ENCODE data around the gene SLF1. TPM values are rescaled to one million over a fixed set of nuclear protein-coding genes. Genes with fewer than 3 reads are reported as not detected.

SLF1 gene
- total RNA-seq (2022; extraction: Qiagen RNA extraction): 8.2 to 9.9 TPM (median 9.0 TPM) in 5 replicates

DNA sequence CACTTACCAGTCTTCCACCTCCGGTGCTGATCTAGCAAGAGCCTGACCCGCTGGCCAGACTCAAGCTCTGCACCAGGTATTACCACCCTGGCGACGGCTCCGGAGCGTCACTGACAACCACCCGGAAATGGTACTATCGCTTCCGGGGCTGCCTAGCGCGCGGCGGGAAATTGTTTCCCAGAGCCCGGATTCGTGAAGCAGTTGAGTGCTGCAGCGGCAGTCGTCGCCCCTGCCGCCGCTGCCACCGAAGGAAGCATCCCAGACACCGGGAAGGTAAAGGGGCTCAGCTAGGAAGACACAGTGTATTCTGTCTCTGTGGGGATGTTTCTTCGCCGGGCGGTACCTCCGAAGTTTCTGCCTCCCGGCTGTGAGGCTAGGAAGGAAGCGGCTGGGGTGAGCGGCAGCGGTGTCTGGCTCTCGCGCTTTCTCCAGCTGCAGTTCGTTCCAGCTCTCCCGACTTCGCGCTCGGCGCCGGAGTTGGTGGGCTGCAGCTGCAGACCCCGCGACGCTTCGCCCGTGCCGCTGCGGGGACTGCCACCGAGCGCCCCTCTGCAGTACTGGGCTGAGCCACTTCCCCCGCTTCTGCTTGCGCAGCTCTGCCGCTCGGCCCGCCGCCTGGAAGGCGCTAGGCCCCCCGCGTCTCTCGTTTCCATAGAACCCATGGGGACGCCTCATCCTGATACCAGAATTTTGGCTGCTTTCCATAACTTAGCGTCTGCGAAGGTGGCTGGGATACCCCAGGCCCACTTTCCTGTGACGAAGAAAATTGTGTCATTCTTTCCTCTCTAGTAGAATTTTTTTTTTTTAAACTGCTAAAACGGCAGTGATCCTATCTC lies at the start of gene SLF1, which contains the start of gene KIAA0825:
SLF1 (plus strand) TSS at position 177 of the 836 bp plus-strand sequence. CDS start 10,142 bp downstream, outside the sequence.
KIAA0825 (minus strand) TSS at position 112 of the 836 bp plus-strand sequence. CDS start 81,478 bp downstream, outside the sequence.

Other genes with a start within 250 kb of the SLF1 start
- 0.29 to 0.66 TPM (median 0.62 TPM) in 5 replicates for gene KIAA0825, start 65 bp upstream of the SLF1 start, total RNA-seq (2022; extraction: Qiagen RNA extraction)

Measured in A549 treated with Mapracorat at 1 μM for 4 hours (cell line).